Measurements from ENCODE around the gene MAGEB16. TPM values are rescaled to one million over a fixed set of nuclear protein-coding genes. Genes with fewer than 3 reads are reported as not detected.

Gene MAGEB16
- total and polyA plus RNA-seq, 2 of the 8 experiments (the other 6 are each of a cell fraction or from before 2014, with no cell fraction given): not detected

- Histone ChIP-seq H3K56ac (replicated peaks; ENCODE audit: insufficient read length, low read depth, low read length) (no peak overlapping the region), H2BK12ac (ENCODE audit: low read depth, low read length) (no peak overlapping the region), H3K18ac (ENCODE audit: extremely low read depth, low read length) (no peak overlapping the region), H2BK120ac (replicated peaks; ENCODE audit: low read depth, low read length) (no peak overlapping the region), H3K79me1 (ENCODE audit: low read depth, low read length) (no peaks in the 10 kb centered on the region), H3K27me3 (replicated peaks in 1 of 4; ENCODE audit: control insufficient read depth in 3 of 4, extremely low read depth in 1 of 4, insufficient read depth in 3 of 4, low read length in 3 of 4) (no peaks in the 10 kb centered on the region), H3K23me2 (ENCODE audit: low read depth, low read length) (no peaks in the 10 kb centered on the region), H4K5ac (ENCODE audit: insufficient read length, low read depth, low read length) (no peak overlapping the region), H3K36me3 (ENCODE audit: control insufficient read depth in 2 of 4, insufficient read depth in 4 of 4, low read length in 3 of 4) (no peaks in the 10 kb centered on the region), H3K4me3 (ENCODE audit: extremely low read depth in 1 of 4, insufficient read depth in 2 of 4, low read depth in 3 of 4, low read length in 4 of 4) (no peak overlapping the region), H2BK15ac (ENCODE audit: low read length) (no peak overlapping the region), H2BK20ac (ENCODE audit: low read length) (no peak overlapping the region), H3K23ac (ENCODE audit: insufficient read length) (no peak overlapping the region), H3K9ac (replicated peaks in 1 of 4; ENCODE audit: extremely low read depth in 1 of 4, low read depth in 3 of 4, low read length in 3 of 4) (no peak overlapping the region), H2AK5ac (ENCODE audit: low read depth, low read length) (no peak overlapping the region), H3K27ac (ENCODE audit: low read depth, low read length) (no peak overlapping the region), H4K20me1 (replicated peaks in 1 of 2; ENCODE audit: control insufficient read depth in 1 of 2, insufficient read depth in 2 of 2, low read length in 2 of 2) (no peaks in the 10 kb centered on the region), H3K4me2 (ENCODE audit: insufficient read depth in 1 of 2, low read depth in 2 of 2, low read length in 2 of 2) (no peak overlapping the region), H4K91ac (replicated peaks; ENCODE audit: insufficient read length, low read length) (no peak overlapping the region), H3K9me3 (ENCODE audit: insufficient read depth in 2 of 2, low read depth in 1 of 2, low read length in 1 of 2) (no peaks in the 10 kb centered on the region), H2BK5ac (ENCODE audit: low read depth, low read length) (no peak overlapping the region), H2AFZ (ENCODE audit: low read length) (no peak overlapping the region), H3K79me2 (ENCODE audit: control insufficient read depth in 1 of 2, insufficient read depth in 2 of 2, low read length in 2 of 2) (no peaks in the 10 kb centered on the region), H3K14ac (ENCODE audit: insufficient read length) (no peak overlapping the region), H3K4me1 (replicated peaks in 1 of 4; ENCODE audit: control insufficient read depth in 3 of 4, insufficient read depth in 4 of 4, low read length in 3 of 4) (no peaks in the 10 kb centered on the region), H4K8ac (ENCODE audit: extremely low read depth, insufficient read depth, low read length) (no peak overlapping the region), H3K4ac (replicated peaks; ENCODE audit: insufficient read length, low read depth, low read length) (no peak overlapping the region)
- POLR2A ChIA-PET (ENCODE audit: partially characterized antibody): no interaction called here
- CTCF ChIA-PET (ENCODE audit: partially characterized antibody): no interaction called here
- no peak for DNase-seq (ENCODE audit: low read depth in 1 of 2, low spot score in 2 of 2)
- TF ChIP-seq CHD7 (IDR thresholded peaks at IDR 0.05; ENCODE audit: insufficient replicate concordance, low read length): no peak
- FAIRE-seq: no peak
- WGBS, 2 experiments (ENCODE audit: extremely low coverage in 1 of 2, insufficient coverage in 1 of 2, insufficient read length in 1 of 2, insufficient replicate concordance in 2 of 2, low coverage in 1 of 2, low lambda C conversion rate in 2 of 2, missing lambda C conversion rate in 1 of 2): 93% methylated on average over 4 of the region's 4 CpGs; no CpG with 5 or more reads in 1 of the 2 experiments
Observed at GRCh38 chrX:35819241-35819640, 21.1 kb downstream of the MAGEB16 start.
